CD4-positive, alpha-beta T cell treated with Interferon gamma for 1 hour (primary cell): ENCODE measurements around the gene ACTR3C.
"Not testable (repeated sequence)": the region's sequence is repeated elsewhere in the genome, so short reads cannot be mapped to it uniquely, and the experiment has no call there.

Source experiments
- DNase-seq: peaks from one replicate; pipeline ENCODE4 v3.0.0-alpha.2; 2020

The ACTR3C gene

DNA sequence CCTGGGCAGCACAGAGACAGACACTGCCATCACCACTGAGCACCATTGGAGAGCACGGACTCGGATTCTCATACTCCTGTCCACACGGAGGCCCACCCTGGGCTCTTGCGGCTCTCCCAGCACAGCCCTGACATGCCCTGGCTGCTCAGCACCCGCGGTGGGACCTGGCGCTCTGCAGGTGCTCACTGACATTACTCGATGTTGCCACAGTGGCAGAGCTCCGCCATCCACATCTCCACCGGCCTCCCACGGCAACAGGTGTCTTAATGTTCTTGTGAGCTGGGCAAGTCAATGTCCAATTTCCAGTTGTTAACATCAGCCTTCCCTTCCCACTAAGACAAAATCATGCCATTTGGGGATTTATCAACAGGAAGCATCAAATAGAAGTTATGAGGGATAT is 45.0 kb downstream of the ACTR3C start:
- not testable (repeated sequence) for DNase-seq

DNA sequence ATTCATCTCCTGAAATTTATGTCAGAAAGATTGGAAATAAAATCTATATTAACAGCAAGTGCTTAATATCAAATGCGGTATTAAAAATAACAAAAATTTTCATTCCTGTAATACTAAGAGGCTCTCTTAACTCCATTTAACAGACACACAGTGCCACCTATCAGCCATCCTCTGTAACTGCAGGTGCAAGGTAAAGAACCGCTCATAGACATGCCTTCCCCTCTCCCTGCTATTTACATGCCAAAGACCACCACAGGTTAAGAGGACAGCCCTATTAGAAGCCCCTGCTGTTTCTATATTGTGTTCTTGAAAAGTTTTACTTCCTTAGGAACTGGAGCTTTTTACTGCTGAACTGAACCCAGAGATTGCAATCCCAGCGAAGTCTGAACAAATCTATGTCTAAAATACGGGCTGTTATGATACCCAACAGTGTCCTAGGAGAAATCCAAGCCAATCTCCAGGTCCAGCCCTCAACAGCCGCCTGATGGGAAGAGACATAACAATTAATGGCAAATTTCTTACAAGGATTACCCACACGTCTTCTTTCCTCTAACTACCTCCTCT is 47.1 kb downstream of the ACTR3C start:
- DNase-seq: peak; percentile 4

GRCh38 chr7:150271898-150272297 is 51.4 kb downstream of the ACTR3C start:
- not testable (repeated sequence) for DNase-seq

- not testable (repeated sequence) for DNase-seq
These were observed 53.1 kb downstream of the ACTR3C start for GRCh38 chr7:150270101-150270824.

GRCh38 chr7:150268798-150269197 is 54.5 kb downstream of the ACTR3C start:
- DNase-seq: not testable (repeated sequence)

- not testable (repeated sequence) for DNase-seq
These were observed 55.1 kb downstream of the ACTR3C start for GRCh38 chr7:150268287-150268686.

GRCh38 chr7:150266953-150267665 is 56.2 kb downstream of the ACTR3C start:
- DNase-seq: not testable (repeated sequence)

GRCh38 chr7:150262656-150263055 is 60.7 kb downstream of the ACTR3C start:
- not testable (repeated sequence) for DNase-seq

- not testable (repeated sequence) for DNase-seq
These were observed 75.6 kb downstream of the ACTR3C start for GRCh38 chr7:150247745-150248144.

GRCh38 chr7:150245208-150245607 is 78.1 kb downstream of the ACTR3C start:
- DNase-seq: not testable (repeated sequence)

GRCh38 chr7:150242935-150243334 is 80.4 kb downstream of the ACTR3C start:
- not testable (repeated sequence) for DNase-seq

DNA sequence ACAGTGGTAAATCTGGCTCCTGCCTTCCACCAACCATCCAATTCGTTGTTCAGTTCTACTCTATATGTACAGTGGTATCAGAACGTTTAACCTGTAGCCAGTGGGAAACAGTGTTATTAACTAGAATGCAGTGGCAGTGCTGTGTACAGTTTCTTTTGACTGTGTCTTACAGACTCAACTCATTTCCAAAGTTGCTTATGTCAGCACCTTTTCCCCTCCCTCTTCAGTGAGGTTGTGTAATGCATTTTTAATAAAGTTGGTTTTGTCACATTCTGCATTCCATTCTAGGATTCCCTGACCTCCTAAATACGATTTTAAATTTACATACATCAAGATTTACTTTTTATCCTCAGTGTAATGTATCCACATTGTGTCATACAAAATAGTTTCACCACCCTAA is 97.9 kb downstream of the ACTR3C start:
- not testable (repeated sequence) for DNase-seq

GRCh38 chr7:150222083-150222972 is 101.0 kb downstream of the ACTR3C start:
- DNase-seq: not testable (repeated sequence)

- DNase-seq: not testable (repeated sequence)
These were observed 102.6 kb downstream of the ACTR3C start for GRCh38 chr7:150220673-150221181.

DNA sequence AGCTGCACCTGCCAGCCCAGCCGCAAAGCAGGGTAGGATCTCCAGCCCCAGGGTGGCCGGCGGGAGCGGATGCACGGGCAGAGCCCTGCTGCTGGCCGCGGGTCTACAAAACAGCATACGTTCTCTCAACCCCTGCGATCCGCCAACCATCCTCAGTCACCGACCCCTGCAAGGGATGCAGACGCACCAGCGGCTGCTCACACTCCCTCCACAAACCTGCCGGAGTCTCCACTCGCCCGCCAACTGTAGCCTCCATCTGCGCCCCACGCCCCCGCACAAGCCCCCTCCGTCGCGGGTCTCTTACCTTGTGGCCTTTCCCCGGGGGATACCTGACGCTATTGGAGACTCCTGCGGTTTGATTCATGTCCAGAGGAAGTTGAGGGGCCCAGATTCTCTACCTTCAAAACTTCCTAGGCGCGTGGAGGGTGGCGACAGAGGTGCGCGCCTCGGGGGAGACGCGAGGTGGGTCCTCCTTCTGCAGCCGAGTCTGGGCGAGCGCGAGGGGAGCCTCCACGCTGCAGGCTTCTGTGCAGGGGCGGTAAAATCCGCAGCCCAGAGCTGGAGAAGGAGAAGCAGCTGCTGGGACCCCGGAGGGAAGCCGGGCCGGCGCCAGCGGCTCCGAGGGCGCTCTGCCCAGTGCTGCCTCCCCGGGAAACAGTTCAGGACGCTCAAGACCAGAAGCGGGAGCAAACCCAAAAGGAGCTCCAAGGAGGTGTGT is 103.2 kb downstream of the ACTR3C start:
- DNase-seq: not testable (repeated sequence)

GRCh38 chr7:150206848-150207247 is 116.5 kb downstream of the ACTR3C start:
- not testable (repeated sequence) for DNase-seq

- not testable (repeated sequence) for DNase-seq
These were observed 117.5 kb downstream of the ACTR3C start for GRCh38 chr7:150205866-150206265.

- DNase-seq: not testable (repeated sequence)
These were observed 118.8 kb downstream of the ACTR3C start for GRCh38 chr7:150204577-150204976.

DNA sequence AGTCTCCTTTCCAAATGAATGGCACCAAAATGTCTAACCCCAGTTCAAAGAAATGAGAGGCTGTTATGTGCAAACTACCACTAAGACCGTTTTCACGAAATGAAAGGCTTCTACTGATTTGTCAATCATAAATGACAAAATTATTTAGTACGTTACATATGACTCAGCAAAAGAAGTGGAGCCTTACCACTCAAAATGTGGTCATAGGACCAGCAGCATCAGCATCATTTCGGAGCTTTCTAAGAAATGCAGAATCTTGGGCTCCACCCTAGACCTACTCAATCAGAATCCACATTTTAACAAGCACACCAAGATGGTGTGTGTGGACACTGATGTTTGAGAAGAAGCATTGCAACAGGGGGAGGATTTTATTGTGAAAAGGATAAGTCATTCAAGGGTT is 120.5 kb downstream of the ACTR3C start:
- not testable (repeated sequence) for DNase-seq
